WTC11 (cell line): ENCODE measurements around the gene NEK7.

Experiments used
- ATF1 ChIP-seq: sonication (generic); formaldehyde crosslinking; IDR thresholded peaks from 2 replicates; pipeline ENCODE4 v1.8.1; 2023; ENCODE audit warnings: mild to moderate bottlenecking, moderate library complexity, missing genetic modification reagents
- FOXJ3 ChIP-seq: sonication (generic); formaldehyde crosslinking; IDR thresholded peaks from 2 replicates; pipeline ENCODE4 v1.9.0; 2021; ENCODE audit warnings: missing genetic modification reagents, mild to moderate bottlenecking, borderline replicate concordance
- FOXK1 ChIP-seq: sonication (generic); formaldehyde crosslinking; IDR thresholded peaks from 2 replicates; pipeline ENCODE4 v1.8.0; 2022; ENCODE audit warnings: mild to moderate bottlenecking, moderate library complexity, missing genetic modification reagents
- KAT7 ChIP-seq: sonication (generic); formaldehyde crosslinking; IDR thresholded peaks from 2 replicates; pipeline ENCODE4 v1.8.1; 2023; ENCODE audit warnings: missing genetic modification reagents, mild to moderate bottlenecking, borderline replicate concordance
- NFE2L1 ChIP-seq: sonication (generic); formaldehyde crosslinking; IDR thresholded peaks from 2 replicates; pipeline ENCODE4 v1.8.1; 2023; ENCODE audit warnings: missing genetic modification reagents
- NR1H2 ChIP-seq: sonication (generic); formaldehyde crosslinking; IDR thresholded peaks from 2 replicates; pipeline ENCODE4 v1.9.0; 2021; ENCODE audit warnings: mild to moderate bottlenecking, moderate library complexity, missing genetic modification reagents
- SP1 ChIP-seq: sonication (generic); formaldehyde crosslinking; conservative IDR thresholded peaks from 2 replicates; pipeline ENCODE4 v1.8.1; 2022; ENCODE audit warnings: missing genetic modification reagents
- ZNF138 ChIP-seq: sonication (generic); formaldehyde crosslinking; conservative IDR thresholded peaks from 2 replicates; pipeline ENCODE4 v1.8.1; 2022; ENCODE audit warnings: mild to moderate bottlenecking, moderate library complexity, missing genetic modification reagents
- TF ChIP-seq, protein P1 (sequence below): fragments of 200-600 bp; IDR thresholded peaks from 2 replicates; pipeline ENCODE4 v1.8.0; 2022; ENCODE audit warnings: antibody characterized with exemption
- TF ChIP-seq, protein P2 (sequence below): sonication (generic); formaldehyde crosslinking; IDR thresholded peaks from 2 replicates; pipeline ENCODE4 v1.8.0; 2022; ENCODE audit warnings: mild to moderate bottlenecking, missing genetic modification reagents
- TF ChIP-seq, protein P3 (sequence below): sonication (generic); formaldehyde crosslinking; IDR thresholded peaks from 2 replicates; pipeline ENCODE4 v1.8.1; 2023; ENCODE audit warnings: mild to moderate bottlenecking, missing genetic modification reagents
- TF ChIP-seq, protein P4 (sequence below): sonication (generic); formaldehyde crosslinking; IDR thresholded peaks from 2 replicates; pipeline ENCODE4 v1.8.1; 2023; ENCODE audit warnings: mild to moderate bottlenecking, moderate library complexity, missing genetic modification reagents
- TF ChIP-seq, protein P5 (sequence below): sonication (generic); formaldehyde crosslinking; IDR thresholded peaks from 2 replicates; pipeline ENCODE4 v1.8.1; 2022; ENCODE audit warnings: missing genetic modification reagents, borderline replicate concordance
- TF ChIP-seq, protein P6 (sequence below): sonication (generic); formaldehyde crosslinking; IDR thresholded peaks from 2 replicates; pipeline ENCODE4 v1.8.1; 2022; ENCODE audit warnings: low read depth, mild to moderate bottlenecking, moderate library complexity, missing genetic modification reagents, borderline replicate concordance

DNA sequence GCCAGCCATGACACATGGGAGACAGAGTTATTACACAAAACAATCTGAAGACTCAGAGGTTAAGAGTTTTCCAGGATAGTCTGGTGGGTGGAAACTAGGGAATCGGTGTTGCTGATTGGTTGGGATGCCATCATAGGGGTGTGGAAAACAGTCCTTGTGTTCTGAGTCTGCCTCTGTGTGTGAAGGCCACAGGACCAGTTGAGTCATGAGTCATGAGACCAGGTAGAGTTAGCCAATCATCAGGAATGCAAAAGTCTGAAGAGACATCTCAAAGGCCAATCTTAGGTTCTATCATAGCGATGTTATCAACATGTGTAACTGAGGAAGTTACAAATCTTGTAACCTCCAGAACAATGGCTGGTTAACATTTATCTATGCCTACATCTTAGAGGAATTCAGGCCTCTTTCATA, 49.7 kb upstream of the NEK7 start:
- TF ChIP-seq NR1H2 (CRISPR knock-in tag) (no peak), ZNF138 (CRISPR knock-in tag) (no peak), FOXJ3 (no peak), SP1 (CRISPR knock-in tag) (no peak), KAT7 (CRISPR knock-in tag) (no peak), ATF1 (CRISPR knock-in tag) (no peak), NFE2L1 (no peak), FOXK1 (CRISPR knock-in tag) (no peak)
- TF ChIP-seq, protein P1, sequence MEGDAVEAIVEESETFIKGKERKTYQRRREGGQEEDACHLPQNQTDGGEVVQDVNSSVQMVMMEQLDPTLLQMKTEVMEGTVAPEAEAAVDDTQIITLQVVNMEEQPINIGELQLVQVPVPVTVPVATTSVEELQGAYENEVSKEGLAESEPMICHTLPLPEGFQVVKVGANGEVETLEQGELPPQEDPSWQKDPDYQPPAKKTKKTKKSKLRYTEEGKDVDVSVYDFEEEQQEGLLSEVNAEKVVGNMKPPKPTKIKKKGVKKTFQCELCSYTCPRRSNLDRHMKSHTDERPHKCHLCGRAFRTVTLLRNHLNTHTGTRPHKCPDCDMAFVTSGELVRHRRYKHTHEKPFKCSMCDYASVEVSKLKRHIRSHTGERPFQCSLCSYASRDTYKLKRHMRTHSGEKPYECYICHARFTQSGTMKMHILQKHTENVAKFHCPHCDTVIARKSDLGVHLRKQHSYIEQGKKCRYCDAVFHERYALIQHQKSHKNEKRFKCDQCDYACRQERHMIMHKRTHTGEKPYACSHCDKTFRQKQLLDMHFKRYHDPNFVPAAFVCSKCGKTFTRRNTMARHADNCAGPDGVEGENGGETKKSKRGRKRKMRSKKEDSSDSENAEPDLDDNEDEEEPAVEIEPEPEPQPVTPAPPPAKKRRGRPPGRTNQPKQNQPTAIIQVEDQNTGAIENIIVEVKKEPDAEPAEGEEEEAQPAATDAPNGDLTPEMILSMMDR: no peak
- TF ChIP-seq, protein P2, sequence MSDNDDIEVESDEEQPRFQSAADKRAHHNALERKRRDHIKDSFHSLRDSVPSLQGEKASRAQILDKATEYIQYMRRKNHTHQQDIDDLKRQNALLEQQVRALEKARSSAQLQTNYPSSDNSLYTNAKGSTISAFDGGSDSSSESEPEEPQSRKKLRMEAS (CRISPR knock-in tag): no peak
- TF ChIP-seq, protein P3, sequence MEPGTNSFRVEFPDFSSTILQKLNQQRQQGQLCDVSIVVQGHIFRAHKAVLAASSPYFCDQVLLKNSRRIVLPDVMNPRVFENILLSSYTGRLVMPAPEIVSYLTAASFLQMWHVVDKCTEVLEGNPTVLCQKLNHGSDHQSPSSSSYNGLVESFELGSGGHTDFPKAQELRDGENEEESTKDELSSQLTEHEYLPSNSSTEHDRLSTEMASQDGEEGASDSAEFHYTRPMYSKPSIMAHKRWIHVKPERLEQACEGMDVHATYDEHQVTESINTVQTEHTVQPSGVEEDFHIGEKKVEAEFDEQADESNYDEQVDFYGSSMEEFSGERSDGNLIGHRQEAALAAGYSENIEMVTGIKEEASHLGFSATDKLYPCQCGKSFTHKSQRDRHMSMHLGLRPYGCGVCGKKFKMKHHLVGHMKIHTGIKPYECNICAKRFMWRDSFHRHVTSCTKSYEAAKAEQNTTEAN (CRISPR knock-in tag): no peak
- TF ChIP-seq, protein P4, sequence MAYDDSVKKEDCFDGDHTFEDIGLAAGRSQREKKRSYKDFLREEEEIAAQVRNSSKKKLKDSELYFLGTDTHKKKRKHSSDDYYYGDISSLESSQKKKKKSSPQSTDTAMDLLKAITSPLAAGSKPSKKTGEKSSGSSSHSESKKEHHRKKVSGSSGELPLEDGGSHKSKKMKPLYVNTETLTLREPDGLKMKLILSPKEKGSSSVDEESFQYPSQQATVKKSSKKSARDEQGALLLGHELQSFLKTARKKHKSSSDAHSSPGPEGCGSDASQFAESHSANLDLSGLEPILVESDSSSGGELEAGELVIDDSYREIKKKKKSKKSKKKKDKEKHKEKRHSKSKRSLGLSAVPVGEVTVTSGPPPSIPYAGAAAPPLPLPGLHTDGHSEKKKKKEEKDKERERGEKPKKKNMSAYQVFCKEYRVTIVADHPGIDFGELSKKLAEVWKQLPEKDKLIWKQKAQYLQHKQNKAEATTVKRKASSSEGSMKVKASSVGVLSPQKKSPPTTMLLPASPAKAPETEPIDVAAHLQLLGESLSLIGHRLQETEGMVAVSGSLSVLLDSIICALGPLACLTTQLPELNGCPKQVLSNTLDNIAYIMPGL (CRISPR knock-in tag): no peak
- TF ChIP-seq, protein P5, sequence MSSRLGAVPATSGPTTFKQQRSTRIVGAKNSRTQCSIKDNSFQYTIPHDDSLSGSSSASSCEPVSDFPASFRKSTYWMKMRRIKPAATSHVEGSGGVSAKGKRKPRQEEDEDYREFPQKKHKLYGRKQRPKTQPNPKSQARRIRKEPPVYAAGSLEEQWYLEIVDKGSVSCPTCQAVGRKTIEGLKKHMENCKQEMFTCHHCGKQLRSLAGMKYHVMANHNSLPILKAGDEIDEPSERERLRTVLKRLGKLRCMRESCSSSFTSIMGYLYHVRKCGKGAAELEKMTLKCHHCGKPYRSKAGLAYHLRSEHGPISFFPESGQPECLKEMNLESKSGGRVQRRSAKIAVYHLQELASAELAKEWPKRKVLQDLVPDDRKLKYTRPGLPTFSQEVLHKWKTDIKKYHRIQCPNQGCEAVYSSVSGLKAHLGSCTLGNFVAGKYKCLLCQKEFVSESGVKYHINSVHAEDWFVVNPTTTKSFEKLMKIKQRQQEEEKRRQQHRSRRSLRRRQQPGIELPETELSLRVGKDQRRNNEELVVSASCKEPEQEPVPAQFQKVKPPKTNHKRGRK (CRISPR knock-in tag): no peak
- TF ChIP-seq, protein P6, sequence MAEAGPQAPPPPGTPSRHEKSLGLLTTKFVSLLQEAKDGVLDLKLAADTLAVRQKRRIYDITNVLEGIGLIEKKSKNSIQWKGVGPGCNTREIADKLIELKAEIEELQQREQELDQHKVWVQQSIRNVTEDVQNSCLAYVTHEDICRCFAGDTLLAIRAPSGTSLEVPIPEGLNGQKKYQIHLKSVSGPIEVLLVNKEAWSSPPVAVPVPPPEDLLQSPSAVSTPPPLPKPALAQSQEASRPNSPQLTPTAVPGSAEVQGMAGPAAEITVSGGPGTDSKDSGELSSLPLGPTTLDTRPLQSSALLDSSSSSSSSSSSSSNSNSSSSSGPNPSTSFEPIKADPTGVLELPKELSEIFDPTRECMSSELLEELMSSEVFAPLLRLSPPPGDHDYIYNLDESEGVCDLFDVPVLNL (CRISPR knock-in tag): no peak
